ENCODE data around the gene CALB2. TPM values are rescaled to one million over a fixed set of nuclear protein-coding genes. Genes with fewer than 3 reads are reported as not detected.

CALB2 gene
- polyA plus RNA-seq, 1 experiment = 0.16 TPM

DNA sequence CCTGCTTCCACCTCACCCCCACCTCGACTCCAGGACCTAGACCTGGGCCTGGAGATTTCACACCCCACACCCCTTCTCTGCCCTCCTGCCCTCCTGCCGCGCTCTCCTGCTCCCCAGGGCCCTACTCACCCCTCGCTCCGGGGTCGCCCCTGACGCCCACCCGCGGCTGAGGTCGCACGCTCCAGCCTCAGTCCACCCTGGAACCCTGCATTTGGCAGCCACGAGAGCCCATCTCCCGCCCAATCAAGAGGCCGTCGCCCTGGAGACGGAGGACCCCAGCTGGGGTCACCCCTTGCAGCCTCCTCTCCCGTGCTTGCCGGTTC, 67.2 kb downstream of the CALB2 start:
- CTCF ChIA-PET = interaction anchor here (1.7 to 6.2 kb wide), 2 partner anchors 13 to 73 kb away, joined by 8 to 41 read pairs; no protein-coding TSS in a partner anchor

GRCh38 chr16:71426069-71426879, 67.8 kb downstream of the CALB2 start:
- ChIA-PET POLR2A (no interaction called here), CTCF (interaction anchor here (1.7 to 6.2 kb wide), 2 partner anchors 14 to 73 kb away, joined by 8 to 41 read pairs; no protein-coding TSS in a partner anchor)
- Histone ChIP-seq H3K4me3 (ENCODE audit: low read depth, low read length) (peak overlapping the region; percentile 8; the same call in 1 of the 2 replicates), H3K36me3 (ENCODE audit: control insufficient read depth, insufficient read depth, low read length) (no peaks in the 10 kb centered on the region), H3K27me3 (ENCODE audit: control insufficient read depth, insufficient read depth, low read length) (peaks cover 9% of the 10 kb centered on the region; the same call in 1 of the 2 replicates)
- DNase-seq (ENCODE audit: low read depth) = no peak
- TF ChIP-seq CTCF (IDR thresholded peaks at IDR 0.05; ENCODE audit: insufficient read depth, low read depth, low read length) = no peak

More for the DNA sequence above, 67.2 kb downstream of the CALB2 start:
- no peak for TF ChIP-seq CTCF (IDR thresholded peaks at IDR 0.05; ENCODE audit: insufficient read depth, low read depth, low read length)
- H3K36me3 ChIP-seq (ENCODE audit: control insufficient read depth, insufficient read depth, low read length) = no peaks in the 10 kb centered on the region
- DNase-seq (ENCODE audit: low read depth) = no peak
- peaks cover 9% of the 10 kb centered on the region; the same call in 1 of the 2 replicates for H3K27me3 ChIP-seq (ENCODE audit: control insufficient read depth, insufficient read depth, low read length)
- POLR2A ChIA-PET = no interaction called here
- H3K4me3 ChIP-seq (ENCODE audit: low read depth, low read length) = no peak overlapping the region

DNA sequence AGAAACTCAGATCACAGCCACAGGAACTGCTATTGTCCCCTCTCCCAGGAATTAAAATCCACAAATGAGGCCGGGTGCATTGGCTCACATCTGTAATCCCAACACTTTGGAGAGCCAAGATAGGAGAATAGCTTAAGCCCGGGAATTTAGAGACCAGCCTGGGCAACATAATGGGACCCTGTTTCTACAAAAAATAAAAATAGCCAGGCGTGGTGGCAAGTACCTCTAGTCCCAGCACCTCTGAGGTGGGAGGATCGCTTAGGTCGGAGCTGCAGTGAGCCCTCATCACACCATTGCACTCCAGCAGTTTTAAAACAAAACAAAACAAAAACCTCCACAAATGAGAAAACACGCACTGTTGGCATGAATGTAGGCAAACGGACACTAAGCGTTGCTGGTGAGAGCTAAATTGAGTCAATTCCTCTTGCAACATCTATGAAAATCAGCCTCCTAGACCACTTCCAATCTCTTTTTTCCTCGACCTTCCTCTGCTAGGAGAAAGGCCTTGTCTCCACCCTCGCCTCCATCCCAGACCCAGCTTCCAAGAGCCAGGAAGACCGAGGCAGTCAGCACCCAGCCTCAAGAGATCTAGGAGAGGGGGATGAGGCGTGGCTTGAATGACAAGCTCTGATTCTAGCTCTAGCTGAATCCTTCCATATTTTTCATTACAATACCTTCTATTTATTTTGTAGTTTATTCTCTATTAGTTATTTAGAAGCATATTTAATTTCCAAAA, 68.5 kb downstream of the CALB2 start:
- Histone ChIP-seq H3K4me3 (ENCODE audit: low read depth, low read length) (no peak overlapping the region), H3K27me3 (ENCODE audit: control insufficient read depth, insufficient read depth, low read length) (peaks cover 9% of the 10 kb centered on the region; the same call in 1 of the 2 replicates), H3K36me3 (ENCODE audit: control insufficient read depth, insufficient read depth, low read length) (no peaks in the 10 kb centered on the region)
- no peak for DNase-seq (ENCODE audit: low read depth)
- POLR2A ChIA-PET = no interaction called here
- TF ChIP-seq CTCF (IDR thresholded peaks at IDR 0.05; ENCODE audit: insufficient read depth, low read depth, low read length) = no peak
- CTCF ChIA-PET = interaction anchor here (1.7 to 6.2 kb wide), 2 partner anchors 15 to 72 kb away, joined by 8 to 41 read pairs; no protein-coding TSS in a partner anchor

DNA sequence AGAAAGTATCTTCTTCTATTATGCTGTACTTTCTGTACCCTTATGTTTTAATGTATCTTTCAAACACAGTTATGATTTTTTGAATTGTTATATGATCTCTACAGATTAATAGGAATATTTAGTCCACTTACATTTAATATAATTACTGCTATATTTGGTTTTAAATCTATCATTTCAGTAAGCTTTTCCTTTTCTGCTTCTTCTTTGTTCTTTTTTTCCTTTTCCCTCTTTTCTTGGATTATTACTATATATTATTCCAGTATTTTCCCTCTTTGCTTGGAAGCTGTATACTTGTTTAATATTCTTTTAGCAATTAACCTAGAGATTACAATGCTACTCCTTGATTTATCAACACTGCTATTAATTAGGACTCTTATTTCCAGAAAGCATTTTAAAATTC, 69.9 kb downstream of the CALB2 start:
- no peak for DNase-seq (ENCODE audit: low read depth)
- no peak overlapping the region for H3K4me3 ChIP-seq (ENCODE audit: low read depth, low read length)
- ChIA-PET POLR2A (no interaction called here), CTCF (interaction anchor here (1.5 to 2.0 kb wide), 2 partner anchors 15 to 71 kb away, joined by 4 to 11 read pairs; no protein-coding TSS in a partner anchor)
- H3K36me3 ChIP-seq (ENCODE audit: control insufficient read depth, insufficient read depth, low read length) = no peaks in the 10 kb centered on the region
- TF ChIP-seq CTCF (IDR thresholded peaks at IDR 0.05; ENCODE audit: insufficient read depth, low read depth, low read length) = no peak
- peaks cover 9% of the 10 kb centered on the region; the same call in 1 of the 2 replicates for H3K27me3 ChIP-seq (ENCODE audit: control insufficient read depth, insufficient read depth, low read length)

DNA sequence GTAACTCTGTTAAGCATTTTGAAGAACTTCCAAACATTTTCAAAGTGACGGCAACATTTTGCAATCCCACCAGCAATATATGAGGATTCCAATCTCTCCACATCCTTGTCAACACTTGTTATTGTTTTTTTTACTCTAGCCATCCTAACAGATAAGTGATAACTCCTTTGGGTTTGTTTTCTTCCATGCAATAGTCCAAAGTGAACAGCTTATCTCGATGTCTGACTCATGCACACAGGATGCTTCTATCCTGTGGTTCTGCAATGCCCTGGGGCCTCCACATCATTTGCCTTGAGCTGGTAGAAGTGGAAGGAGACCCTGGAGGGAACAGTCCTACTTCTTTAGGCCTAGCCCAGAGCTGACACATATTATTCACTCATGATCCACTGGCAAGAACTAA, 70.4 kb downstream of the CALB2 start:
- no peak for DNase-seq (ENCODE audit: low read depth)
- H3K36me3 ChIP-seq (ENCODE audit: control insufficient read depth, insufficient read depth, low read length) = no peaks in the 10 kb centered on the region
- POLR2A ChIA-PET = no interaction called here
- TF ChIP-seq CTCF (IDR thresholded peaks at IDR 0.05; ENCODE audit: insufficient read depth, low read depth, low read length) = no peak
- peaks cover 9% of the 10 kb centered on the region; the same call in 1 of the 2 replicates for H3K27me3 ChIP-seq (ENCODE audit: control insufficient read depth, insufficient read depth, low read length)
- H3K4me3 ChIP-seq (ENCODE audit: low read depth, low read length) = no peak overlapping the region
- CTCF ChIA-PET = interaction anchor here (1.0 to 2.0 kb wide), 5 partner anchors 8 to 71 kb away, joined by 3 to 11 read pairs (median 4); no protein-coding TSS in a partner anchor

Measured in BJ (cell line).